Stimulated activated CD4-positive, alpha-beta T cell treated with anti-CD3 and anti-CD28 coated beads, Interleukin-12 subunit alpha, Interleukin-12 subunit beta, amount 100 ng/mL, for 24 hours (primary cell): ENCODE results near the gene FEM1C.

Experiments used
- DNase-seq, 2 experiments: peaks; one replicate each; pipeline ENCODE4 v3.0.0-alpha.2; 2020; ENCODE audit warnings: low read depth in 2 of 2

Gene FEM1C, protein sequence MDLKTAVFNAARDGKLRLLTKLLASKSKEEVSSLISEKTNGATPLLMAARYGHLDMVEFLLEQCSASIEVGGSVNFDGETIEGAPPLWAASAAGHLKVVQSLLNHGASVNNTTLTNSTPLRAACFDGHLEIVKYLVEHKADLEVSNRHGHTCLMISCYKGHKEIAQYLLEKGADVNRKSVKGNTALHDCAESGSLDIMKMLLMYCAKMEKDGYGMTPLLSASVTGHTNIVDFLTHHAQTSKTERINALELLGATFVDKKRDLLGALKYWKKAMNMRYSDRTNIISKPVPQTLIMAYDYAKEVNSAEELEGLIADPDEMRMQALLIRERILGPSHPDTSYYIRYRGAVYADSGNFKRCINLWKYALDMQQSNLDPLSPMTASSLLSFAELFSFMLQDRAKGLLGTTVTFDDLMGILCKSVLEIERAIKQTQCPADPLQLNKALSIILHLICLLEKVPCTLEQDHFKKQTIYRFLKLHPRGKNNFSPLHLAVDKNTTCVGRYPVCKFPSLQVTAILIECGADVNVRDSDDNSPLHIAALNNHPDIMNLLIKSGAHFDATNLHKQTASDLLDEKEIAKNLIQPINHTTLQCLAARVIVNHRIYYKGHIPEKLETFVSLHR

DNA sequence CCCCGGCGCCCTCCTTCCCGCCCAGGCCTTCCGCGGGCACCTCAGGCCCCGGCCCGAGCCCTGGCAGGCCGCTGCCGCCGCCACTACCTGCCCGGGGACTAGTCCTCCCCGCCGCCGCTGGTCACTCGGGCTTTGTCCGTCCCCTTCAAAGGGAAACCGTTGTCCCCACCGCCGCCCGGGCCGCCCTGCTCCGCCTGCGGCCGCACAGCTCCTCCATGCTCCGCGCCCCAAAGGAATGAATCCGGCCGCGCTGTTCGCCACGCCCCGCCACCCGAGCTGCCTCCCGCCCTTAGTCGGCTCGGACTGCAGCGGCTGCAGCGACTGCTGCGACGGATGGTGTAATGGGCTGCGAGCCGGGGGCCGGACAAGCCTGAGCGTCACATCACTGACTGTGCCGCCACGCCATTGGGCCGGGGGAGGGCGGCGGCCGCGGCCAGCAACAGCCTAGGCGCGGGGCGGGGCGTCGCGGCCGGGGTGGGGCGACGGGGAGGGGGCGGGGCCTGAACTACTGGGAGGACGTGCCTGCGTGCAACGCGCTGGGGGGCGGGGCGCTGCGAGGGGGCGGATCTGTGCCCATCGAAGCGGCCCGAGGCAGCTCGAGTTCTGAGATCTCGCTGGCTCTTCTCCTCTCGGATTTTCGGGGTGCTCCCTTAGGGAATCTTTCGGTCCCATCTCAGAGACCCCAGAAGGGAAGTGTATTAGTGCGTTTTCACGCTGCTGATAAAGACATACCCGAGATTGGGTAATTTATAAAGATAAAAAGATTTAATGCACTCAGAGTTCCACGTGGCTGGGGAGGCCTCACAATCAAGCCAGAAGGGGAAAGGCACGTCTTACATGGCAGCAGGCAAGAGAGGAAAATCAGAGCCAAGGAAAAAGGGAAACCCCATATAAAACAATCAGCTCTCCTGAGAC lies at the start of gene FEM1C:
FEM1C (minus strand) TSS at position 340 of the 915 bp plus-strand sequence. CDS start 1,282 bp downstream, outside the sequence.
- DNase-seq: peak; percentile 95 to 98

DNA sequence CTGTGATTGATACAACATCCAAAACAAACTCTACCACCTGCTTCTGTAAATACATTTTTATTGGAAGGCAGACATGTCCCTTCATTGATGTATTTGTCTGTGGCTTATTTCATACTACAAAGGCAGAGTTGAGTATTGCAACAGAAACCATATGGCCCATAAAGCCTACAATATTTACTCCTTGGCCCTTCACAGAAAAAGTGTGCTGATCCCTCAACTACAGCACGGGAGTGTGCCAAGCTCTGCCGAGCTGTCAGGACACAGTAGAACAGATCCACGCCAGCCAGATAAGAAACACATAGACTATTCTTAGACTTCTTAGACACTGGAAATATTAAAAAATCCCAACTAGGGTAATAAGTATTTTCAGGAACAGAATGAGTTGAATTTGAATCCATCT lies 44.5 kb upstream of the FEM1C start:
- DNase-seq: no peak

DNA sequence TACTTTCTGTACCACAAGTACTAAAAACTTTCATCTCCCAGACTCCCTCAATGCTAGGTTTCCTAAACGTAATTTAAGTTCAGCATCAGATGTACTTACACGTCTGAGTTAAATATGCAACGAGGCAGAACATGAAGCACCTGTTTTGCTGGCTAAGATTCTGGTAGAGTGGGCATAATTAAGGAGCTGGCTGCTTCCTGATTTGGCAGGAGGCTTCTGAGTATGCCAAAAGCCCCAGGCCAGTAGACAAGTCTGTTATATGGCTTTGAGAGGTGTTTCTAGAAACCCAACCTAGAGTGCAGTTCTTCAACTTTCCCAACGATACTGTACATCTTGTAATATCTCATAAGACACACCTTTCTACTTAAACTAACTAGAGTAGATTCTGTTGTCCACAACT lies 44.1 kb upstream of the FEM1C start:
- no peak for DNase-seq

DNA sequence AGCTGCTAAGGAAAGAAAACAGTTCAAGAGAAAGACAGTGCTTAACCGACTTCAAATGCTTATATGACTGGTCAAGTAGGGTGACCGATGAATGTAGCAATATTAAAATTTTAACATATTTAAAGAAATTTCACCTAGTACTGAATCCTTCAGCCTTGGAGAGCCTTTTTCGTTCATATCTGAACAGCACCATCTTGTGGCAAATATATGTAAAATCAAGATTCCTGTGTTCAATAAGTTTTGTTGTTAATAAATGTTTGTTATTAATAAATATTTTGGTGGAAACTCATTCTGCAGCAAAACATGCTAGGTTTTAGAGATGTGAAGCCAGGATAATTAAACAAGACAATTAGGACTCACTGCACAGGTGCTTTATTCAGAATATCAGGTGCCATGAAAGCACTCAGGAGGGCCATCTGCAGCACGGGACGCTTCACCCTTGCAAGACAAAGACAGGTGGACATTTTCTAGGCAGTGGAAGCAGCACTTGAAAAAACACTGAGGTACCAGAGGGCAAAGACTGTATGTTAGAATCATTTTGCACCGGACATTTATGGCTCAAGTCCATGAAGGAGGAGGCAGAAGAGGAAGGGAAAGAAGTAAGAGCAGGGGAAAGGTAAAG lies 42.1 kb upstream of the FEM1C start:
- DNase-seq: no peak

DNA sequence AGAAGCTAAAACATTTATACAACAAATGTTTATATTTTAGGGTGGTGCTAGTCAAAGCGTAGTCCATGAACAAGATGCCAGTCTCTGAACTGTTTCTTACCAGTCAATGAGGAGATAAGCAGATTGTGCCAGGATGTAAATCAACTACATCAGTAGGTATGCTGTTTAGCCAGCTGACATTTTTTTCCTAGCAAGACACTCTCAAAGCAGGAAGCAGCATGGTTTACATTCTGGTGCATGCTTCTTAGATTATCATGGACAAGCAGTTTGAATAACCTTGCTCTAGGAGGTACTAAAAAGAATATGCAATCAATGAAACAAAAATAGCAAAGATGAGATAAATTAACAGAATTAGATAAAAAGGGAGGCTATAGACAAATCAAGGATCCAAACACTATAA lies 40.7 kb upstream of the FEM1C start:
- no peak for DNase-seq

DNA sequence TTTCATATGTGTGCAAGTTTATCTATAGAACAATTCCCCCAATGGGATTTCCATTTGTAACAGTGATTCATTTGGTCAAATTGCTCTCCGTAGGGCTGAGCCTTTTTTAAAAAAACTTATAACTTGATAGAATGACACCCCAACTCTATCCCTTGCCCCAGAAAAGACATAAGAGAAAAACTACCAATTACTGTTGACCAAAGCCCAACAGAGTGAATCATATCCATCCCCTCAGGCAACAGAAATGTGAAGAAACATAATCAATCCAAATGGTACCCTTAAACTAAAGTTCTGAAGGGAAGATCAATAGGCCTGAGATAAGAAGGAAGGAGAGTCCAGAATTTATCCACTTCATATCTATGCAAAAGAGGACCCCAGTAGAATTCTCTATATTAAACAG lies 39.9 kb upstream of the FEM1C start:
- DNase-seq: no peak

DNA sequence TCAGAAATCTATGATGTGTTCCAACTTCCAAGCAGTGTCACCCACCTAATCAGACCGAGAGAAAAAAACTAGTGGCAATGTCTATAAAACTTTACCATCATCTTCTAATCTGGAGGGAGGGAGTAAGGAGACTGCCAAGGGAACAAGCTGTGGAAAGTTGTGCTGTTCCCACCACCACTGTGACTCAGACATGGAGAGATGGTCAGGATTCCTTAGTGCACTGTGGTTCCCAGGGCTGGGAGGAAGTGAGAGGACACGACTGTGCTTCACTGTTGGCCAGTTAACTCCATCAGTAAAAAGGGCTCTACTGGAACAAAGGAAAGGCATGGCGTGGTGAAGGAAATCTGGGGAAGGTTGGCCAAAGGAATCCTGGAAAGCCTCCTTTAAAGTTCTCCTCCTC lies 38.9 kb upstream of the FEM1C start:
- DNase-seq: no peak

DNA sequence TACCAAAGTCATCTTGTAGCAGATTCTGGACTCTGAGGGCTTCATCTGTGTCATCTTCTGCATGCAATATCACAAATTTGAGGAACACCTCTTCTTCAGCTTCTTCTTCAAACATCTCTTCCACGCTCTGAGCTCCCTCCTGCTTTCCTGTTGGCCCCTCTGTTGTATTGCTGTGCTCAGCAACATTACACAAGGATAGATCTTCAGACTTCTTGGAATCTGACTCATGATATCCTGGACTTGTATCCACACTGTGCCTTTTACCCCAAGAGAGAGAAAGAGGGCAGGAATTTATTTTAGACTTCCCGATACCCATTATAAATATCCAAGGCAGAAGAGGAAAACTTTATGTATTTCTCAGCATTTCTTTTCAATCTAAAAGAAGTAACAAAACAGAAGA lies 36.4 kb upstream of the FEM1C start:
- no peak for DNase-seq

DNA sequence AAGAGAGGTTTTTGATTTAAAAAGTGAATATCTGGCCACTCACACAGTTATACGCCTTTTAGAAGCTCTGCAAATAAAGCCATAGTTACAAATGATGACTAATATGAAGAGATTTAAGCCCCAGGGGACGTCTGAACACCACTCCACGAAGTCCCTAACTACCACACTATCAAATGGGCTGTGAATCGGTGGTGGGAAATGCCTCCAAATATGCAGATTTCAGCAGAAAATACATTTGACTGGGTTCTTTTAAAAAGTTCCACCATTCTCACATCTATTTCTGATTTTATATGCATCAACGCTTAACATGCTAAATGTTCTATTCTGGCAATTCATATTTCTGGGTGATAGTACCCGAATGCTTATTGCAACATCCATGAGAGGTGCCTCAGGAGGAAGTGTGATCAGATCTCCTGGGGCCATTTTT lies 35.2 kb upstream of the FEM1C start:
- DNase-seq: no peak

DNA sequence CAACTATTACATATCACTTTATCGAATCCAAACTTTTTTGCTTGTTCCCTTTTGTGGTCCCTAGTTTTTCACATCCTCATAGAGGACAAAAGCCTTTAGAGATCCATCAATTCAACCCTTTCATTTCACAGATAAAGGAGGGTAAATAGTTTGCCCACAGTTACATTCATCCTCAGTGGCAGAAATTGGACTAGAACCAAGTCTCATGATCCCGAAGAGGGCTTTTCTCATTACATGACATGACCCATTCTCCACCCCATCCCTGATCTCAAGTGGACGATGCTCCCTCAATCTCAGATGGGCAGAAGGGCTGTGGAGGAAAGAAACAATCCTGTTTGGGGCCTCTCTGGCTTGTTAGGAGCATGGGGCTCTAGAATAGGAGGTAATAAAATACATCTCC lies 34.6 kb upstream of the FEM1C start:
- DNase-seq: no peak

DNA sequence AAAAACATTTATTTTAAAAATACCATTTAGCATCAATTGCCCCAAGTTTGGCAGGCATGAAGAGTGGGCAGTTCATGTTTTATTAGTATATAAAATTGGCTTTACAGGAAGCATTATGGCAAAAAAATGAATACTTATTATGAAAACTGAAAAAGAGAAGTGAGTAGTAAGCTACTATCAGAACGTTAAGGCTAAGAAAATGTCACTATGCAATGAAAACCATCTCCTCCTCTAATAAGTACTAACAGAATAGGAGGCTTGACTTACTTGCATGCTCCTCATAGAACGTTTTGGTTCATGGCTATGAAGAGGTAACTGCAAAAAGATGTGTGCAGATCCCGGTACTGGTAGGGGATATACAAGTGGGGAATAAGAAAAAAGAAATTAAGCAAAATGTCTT lies 34.1 kb upstream of the FEM1C start:
- no peak for DNase-seq

DNA sequence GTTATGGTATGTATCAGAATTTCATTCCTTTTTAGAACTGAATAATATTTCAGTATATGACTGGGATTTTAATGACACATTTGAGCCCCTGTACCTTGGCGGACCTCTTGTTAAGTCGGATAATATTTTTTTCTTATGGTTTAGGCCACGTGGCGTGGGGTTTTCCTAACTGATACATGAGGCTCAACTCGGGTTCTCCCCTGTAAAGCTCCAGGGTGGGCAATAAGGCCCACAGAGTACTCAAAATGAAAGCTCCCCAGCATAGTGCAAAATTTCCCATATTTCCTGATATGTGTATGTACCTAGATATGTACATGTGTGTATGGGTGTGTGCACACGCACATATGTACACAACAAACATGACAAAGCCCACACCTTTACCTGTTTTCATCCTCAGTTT lies 33.2 kb upstream of the FEM1C start:
- DNase-seq: no peak

DNA sequence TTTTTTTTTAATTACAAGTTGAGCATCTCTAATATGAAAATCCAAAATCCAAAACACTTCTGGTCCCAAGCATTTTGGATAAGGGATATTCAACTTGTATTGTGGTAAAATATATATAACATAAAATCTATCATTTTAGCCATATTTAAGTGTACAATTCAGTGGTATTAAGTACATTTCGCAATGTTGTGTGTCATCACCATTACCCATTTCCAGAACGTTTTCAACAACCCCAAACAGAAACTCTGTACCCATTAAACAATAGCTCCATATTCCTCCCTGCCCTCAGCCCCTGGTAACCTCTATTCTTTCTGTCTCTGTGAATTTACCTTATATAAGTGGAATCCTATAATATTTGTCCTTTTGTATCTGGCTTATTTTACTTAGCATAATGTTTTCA lies 32.8 kb upstream of the FEM1C start:
- DNase-seq: no peak

DNA sequence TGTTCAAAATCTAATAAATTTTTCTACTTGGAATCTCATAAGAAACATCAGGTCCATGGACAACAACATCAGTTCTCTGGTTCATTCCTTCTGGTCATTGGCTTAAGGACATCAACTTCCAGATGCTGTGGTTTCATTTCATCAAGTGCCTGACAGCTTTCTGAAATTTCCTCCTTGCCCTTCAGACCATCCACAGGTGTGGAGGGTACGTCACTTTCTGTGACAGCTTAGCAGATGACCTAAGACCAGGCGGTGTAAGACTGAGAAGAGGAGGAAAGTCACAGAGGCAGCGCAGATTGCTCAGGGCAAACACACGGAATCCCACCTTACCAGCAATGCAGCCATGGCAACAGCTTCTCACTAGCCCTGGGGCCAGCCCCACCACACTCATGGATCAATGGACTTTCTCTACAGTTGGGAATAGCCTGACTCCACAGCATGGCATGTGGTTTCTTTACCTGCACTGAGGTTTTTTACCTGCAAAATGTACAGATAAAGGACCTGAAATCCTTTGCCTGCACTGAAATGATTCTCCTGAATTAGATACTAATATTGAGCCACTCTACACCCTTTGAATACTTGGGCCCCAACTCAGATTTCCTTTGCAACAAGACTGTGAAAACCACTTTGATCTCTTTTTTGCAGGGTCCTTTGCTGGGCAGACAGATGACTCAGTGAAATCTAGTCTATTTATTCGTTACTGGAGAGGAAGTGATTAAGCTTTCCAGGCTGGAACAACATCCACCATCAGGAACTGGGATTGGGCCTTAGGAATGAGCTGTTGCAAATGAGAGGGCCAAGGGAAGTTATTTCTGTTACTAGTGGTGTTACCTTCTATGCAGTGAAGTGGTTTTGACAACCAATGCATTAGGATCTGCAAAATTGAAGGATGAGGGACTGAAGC lies 30.8 kb upstream of the FEM1C start:
- DNase-seq: no peak

DNA sequence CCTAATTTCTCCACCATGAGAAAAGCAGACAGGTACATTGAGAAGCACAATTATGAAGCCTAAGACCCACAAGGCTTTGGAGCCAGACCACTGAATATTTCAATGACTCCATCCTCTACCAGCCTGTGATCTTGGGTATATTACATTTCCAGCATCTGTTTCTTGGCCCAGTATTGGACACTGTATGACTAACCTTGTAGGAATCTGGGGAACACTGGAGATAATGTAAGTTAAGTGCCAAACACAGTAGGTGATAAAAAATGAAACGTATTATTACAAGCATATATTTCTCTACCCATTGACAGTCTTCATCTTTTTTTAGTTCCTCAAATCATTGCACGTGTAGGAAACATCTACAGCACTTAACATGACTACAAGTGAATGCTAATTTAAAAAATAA lies 28.6 kb upstream of the FEM1C start:
- DNase-seq: no peak

DNA sequence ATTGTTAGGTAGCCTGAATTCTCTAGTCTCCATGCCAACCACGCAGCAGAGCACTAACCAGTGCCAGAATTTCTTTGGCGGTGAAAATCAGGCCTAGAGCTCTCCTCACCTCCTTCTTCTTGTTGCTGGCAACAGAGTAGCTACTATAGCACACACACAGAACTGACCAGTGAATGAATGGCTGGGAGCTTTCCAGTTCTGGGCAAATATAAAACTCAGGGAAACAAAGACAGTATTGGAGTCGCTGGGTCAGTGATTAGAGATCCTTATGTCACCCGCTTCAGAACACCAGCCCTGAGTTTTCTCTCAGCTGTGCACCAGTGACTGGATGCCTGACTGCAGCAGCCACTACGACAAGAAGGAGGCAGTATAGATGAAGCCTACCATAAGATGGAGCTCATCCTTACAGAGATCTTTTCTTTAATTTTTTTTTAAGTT lies 26.9 kb upstream of the FEM1C start:
- no peak for DNase-seq

DNA sequence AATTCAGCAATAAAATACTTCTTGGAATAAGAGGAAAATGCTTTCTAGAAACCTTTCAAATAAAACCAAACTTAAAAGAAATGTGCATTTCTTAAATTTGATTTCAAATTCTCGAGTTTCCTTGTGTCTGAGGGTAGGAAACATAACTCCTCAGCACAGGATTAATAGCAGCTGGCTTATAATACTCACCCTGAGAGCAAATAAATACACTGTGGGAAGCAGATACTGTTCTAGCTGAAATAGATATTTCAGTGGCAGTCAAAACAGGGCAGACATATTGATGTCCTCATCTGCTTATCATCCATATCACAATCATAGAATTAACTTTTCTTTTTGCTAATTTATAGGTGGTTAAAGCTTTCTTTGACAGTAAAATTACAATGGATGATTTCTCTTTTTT lies 24.1 kb upstream of the FEM1C start:
- no peak for DNase-seq

DNA sequence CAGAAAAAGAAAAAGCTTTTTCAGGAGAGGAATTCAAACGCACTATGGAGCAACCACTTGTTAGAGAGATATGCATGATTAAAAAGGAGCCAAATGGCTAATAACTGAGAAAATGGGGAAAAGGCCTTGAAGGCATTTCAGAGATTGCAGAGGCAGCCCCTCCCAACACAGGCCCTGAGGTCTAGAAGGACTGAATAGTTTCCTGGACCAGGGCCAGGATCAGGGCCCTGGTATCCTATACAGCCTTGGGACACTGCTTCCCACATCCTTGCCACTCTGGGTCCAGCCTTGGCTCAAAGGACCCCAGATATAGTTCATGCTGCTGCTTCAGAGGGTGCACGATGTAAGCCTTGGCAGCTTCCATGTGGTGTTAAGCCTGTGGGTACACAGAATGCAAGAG lies 20.7 kb upstream of the FEM1C start:
- no peak for DNase-seq

DNA sequence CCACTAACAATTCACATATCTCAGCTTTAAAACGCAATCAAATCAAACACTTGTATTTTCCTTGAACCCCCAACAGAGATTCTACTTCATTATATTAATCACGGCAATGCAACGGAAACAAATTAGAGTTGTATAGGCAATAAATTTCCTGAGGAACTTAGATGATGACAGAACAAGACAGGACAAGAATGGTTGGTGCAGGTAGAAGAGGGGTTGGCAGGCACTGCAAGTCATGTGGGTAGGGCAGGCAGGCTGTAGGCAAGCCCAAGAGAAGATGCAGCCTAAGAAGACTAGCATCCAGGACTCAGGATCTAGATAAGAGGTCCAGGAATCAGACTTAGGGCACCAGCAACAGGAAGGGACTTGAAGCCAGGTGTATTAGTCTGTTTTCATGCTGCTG lies 16.6 kb upstream of the FEM1C start:
- DNase-seq: no peak

DNA sequence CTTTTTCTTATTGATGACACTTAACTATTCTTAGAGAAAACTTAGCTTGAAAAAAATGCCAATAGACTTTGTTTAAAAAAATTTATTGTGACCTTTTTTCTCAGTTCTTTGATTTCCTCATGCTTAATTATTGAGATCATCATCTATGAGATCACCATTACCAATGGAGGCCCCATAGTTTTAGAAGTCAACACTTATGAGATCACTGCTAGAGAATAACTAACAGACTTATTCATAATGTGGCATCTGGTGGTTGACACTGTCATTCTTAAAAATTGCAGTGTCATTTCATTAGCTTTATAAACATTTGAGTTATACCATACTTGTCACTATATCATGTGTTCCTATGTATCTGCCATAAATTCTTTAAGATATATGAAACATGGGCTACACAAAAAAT lies 14.9 kb upstream of the FEM1C start:
- no peak for DNase-seq

DNA sequence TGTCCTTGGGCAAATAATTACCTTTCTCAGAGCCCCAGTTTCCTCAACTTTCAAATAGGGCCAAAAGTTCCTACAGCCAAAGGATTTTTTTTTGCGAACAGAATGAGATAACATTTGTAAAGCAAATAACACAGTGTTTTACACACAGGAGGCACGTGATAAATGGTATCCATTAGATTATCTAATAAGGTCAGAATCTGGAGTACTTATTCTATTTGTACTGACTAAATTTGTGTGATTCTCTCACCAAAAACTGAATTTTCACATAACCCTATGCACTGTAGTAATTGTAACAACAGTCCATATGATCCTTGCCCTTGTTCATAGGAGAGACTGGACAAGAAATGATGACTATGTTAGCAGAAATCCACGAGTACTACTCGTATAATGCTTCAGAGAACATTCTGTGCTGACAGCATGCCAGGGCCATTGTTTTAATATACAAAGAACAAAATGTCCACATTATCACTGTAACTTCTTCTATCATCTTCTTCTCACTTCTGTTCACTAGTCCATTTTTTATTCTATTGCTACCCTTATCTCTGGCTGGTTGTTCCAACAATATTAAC lies 13.9 kb upstream of the FEM1C start:
- no peak for DNase-seq
